DND-41 (cell line): ENCODE measurements around the gene L3MBTL4.

ENCODE experiments used
- ATAC-seq: fragments of 200-7000 bp; cut with Tn5 transposase; 3 replicates; pipeline ENCODE4 v1.9.1; 2021; ENCODE audit warnings: low read depth; ENCODE audit not compliant: insufficient read depth
- DNase-seq: peaks from one replicate; pipeline ENCODE4 v3.0.0-alpha.2; 2020
- H2AFZ ChIP-seq: 2 replicates; pipeline ENCODE4 v1.6.0; 2012; ENCODE audit warnings: low read depth, low read length
- H3K27ac ChIP-seq: 2 replicates; pipeline ENCODE4 v1.5.1; 2012; ENCODE audit warnings: low read length, inconsistent platforms
- H3K27me3 ChIP-seq: fragments of 200-600 bp; sonication (generic); 2 replicates; pipeline ENCODE4 v1.6.0; 2012; ENCODE audit warnings: low read length, mild to moderate bottlenecking, inconsistent platforms; ENCODE audit not compliant: insufficient read depth, poor library complexity
- H3K36me3 ChIP-seq: 2 replicates; pipeline ENCODE4 v1.5.1; 2012; ENCODE audit warnings: low read length, inconsistent platforms; ENCODE audit not compliant: insufficient read depth
- H3K4me1 ChIP-seq: 2 replicates; pipeline ENCODE4 v1.5.1; 2012; ENCODE audit warnings: mild to moderate bottlenecking, low read length; ENCODE audit not compliant: insufficient read depth
- H3K4me2 ChIP-seq: 2 replicates; pipeline ENCODE4 v1.6.0; 2012; ENCODE audit warnings: mild to moderate bottlenecking, moderate library complexity, low read length, inconsistent platforms; ENCODE audit not compliant: insufficient read depth
- H3K4me3 ChIP-seq, 2 experiments: fragments of 200-600 bp in 1 of 2; shearing (Covaris generic) in 1 of 2; 2 replicates each; pipeline ENCODE4 v1.5.1; 2012 to 2016; ENCODE audit warnings: inconsistent platforms in 2 of 2, low read length in 2 of 2, mild to moderate bottlenecking in 2 of 2, low read depth in 1 of 2, moderate library complexity in 1 of 2
- H3K79me2 ChIP-seq: 2 replicates; pipeline ENCODE4 v1.6.0; 2012; ENCODE audit warnings: low read length, inconsistent platforms; ENCODE audit not compliant: insufficient read depth
- H3K9ac ChIP-seq: 2 replicates; pipeline ENCODE4 v1.6.0; 2012; ENCODE audit warnings: low read depth, mild to moderate bottlenecking, inconsistent platforms, low read length, moderate library complexity
- H3K9me3 ChIP-seq: 2 replicates; pipeline ENCODE4 v1.5.1; 2012; ENCODE audit warnings: low read length, moderate library complexity, mild to moderate bottlenecking, inconsistent platforms; ENCODE audit not compliant: insufficient read depth, severe bottlenecking
- H4K20me1 ChIP-seq: 2 replicates; pipeline ENCODE4 v1.6.0; 2012; ENCODE audit warnings: low read length; ENCODE audit not compliant: insufficient read depth
- EZH2 ChIP-seq: IDR thresholded peaks from 3 replicates; pipeline ENCODE4 v1.6.1; 2012; ENCODE audit warnings: borderline replicate concordance, low read depth, mild to moderate bottlenecking, moderate library complexity, low read length, inconsistent platforms; ENCODE audit not compliant: severe bottlenecking
- TF ChIP-seq, protein P1 (sequence below): IDR thresholded peaks from 2 replicates; pipeline ENCODE4 v1.5.1; 2012; ENCODE audit warnings: borderline replicate concordance, low read length, moderate library complexity, mild to moderate bottlenecking; ENCODE audit not compliant: poor library complexity, severe bottlenecking; ENCODE audit errors: extremely low read depth

Gene L3MBTL4

DNA sequence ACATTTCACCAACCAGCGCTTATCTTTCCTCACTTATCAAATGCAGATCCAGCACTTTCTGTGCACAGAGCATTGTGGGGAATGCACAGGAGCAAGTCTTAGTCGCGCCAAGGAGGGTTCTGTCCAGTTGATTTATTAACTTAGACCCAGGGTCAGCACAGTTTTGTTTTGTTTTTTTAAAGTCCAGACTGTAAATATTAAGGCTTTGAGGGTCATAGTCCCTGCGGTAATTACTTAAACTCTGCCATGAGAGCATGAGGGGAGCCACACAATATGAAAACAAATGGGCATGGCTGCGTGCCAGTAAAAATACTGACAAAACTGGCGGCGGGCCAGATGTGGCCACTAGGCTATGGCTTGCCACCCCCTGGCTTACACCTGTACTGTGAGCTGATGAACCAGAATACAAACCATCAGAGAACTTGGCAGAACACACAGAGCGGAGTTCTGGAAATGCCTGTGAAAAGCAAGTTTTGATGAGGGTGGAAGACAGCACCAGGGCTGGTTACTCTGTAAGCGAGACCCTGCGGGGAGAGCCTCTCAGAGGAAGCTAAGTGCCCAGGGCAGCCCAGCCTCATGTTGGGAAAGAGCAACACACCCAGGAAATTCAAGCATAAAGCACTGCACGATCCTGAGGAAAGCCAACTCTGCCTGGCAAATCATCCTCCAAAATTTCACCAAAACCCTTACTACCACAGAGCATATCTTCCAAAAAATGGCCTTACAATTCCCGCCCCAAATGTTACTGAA lies 43.6 kb downstream of the L3MBTL4 start:
- H3K4me3 ChIP-seq, result no peak overlapping the region
- H3K4me2 ChIP-seq, result no peak overlapping the region
- H3K27ac ChIP-seq, result no peak overlapping the region
- no peaks in the 10 kb centered on the region for H3K36me3 ChIP-seq
- H2AFZ ChIP-seq, result no peak overlapping the region
- H3K9me3 ChIP-seq, result no peaks in the 10 kb centered on the region
- no peaks in the 10 kb centered on the region for H3K4me1 ChIP-seq
- no peaks in the 10 kb centered on the region for H3K79me2 ChIP-seq
- no peak for DNase-seq
- no peak for ATAC-seq
- H4K20me1 ChIP-seq, result no peaks in the 10 kb centered on the region
- no peaks in the 10 kb centered on the region for H3K27me3 ChIP-seq
- H3K9ac ChIP-seq, result no peak overlapping the region
- TF ChIP-seq EZH2, result no peak
- TF ChIP-seq, protein P1, sequence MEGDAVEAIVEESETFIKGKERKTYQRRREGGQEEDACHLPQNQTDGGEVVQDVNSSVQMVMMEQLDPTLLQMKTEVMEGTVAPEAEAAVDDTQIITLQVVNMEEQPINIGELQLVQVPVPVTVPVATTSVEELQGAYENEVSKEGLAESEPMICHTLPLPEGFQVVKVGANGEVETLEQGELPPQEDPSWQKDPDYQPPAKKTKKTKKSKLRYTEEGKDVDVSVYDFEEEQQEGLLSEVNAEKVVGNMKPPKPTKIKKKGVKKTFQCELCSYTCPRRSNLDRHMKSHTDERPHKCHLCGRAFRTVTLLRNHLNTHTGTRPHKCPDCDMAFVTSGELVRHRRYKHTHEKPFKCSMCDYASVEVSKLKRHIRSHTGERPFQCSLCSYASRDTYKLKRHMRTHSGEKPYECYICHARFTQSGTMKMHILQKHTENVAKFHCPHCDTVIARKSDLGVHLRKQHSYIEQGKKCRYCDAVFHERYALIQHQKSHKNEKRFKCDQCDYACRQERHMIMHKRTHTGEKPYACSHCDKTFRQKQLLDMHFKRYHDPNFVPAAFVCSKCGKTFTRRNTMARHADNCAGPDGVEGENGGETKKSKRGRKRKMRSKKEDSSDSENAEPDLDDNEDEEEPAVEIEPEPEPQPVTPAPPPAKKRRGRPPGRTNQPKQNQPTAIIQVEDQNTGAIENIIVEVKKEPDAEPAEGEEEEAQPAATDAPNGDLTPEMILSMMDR, result no peak

DNA sequence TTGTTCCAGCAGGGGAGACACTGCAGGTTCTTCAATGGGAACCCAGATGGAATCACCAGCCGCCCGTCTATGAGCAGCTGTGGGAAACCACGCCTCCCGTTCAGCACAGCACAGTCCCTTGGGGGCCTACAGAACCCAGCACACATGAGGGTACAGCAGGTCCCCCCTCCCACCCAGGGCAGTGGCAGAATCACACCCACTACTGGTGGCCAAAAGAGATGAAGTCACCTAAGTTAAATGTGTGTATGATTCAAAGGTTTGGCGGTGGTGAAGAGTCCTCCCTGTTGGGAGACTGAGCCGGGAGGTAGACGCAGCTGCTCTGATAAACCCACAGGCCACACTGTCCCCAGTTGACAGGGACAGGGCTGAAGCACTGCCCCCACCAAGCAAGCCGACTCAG lies 44.3 kb downstream of the L3MBTL4 start:
- Histone ChIP-seq H3K4me3 (no peak overlapping the region), H4K20me1 (no peaks in the 10 kb centered on the region), H3K9ac (no peak overlapping the region), H3K9me3 (no peaks in the 10 kb centered on the region), H3K4me1 (no peaks in the 10 kb centered on the region), H2AFZ (no peak overlapping the region), H3K36me3 (no peaks in the 10 kb centered on the region), H3K4me2 (no peak overlapping the region), H3K27me3 (no peaks in the 10 kb centered on the region), H3K27ac (no peak overlapping the region), H3K79me2 (no peaks in the 10 kb centered on the region)
- DNase-seq, result no peak
- no peak for ATAC-seq
- TF ChIP-seq, protein P1, result no peak
- no peak for TF ChIP-seq EZH2

DNA sequence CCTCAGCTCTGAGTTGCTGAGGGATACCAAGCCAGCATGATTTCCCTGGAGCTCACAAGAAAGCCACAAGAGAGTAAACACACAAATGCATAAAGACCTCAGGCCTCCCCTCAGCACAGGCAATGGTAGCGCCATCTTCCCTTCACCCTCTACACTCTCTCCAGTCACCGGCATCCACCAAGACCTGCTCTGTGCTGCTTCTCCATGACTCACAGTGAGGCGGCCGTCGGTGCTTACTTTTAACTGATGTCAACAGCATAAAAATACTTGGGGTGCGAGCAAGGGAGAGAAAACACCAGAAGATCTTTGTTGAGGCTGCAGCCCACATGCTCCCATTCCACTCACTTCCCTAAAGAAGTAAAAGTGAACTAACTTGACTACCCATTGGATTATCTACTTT lies 46.7 kb downstream of the L3MBTL4 start:
- no peaks in the 10 kb centered on the region for H3K36me3 ChIP-seq
- no peak overlapping the region for H3K27ac ChIP-seq
- no peaks in the 10 kb centered on the region for H4K20me1 ChIP-seq
- no peaks in the 10 kb centered on the region for H3K9me3 ChIP-seq
- no peak for TF ChIP-seq EZH2
- TF ChIP-seq, protein P1, result no peak
- ATAC-seq, result no peak
- no peaks in the 10 kb centered on the region for H3K4me1 ChIP-seq
- no peak for DNase-seq
- no peaks in the 10 kb centered on the region for H3K79me2 ChIP-seq
- no peak overlapping the region for H3K4me2 ChIP-seq
- H3K9ac ChIP-seq, result no peak overlapping the region
- no peak overlapping the region for H3K4me3 ChIP-seq
- no peaks in the 10 kb centered on the region for H3K27me3 ChIP-seq
- H2AFZ ChIP-seq, result no peak overlapping the region
